Erythroblast (primary cell): ENCODE data around the gene THRB.

Source experiments
- GATA1 ChIP-seq: IDR thresholded peaks from 2 replicates; pipeline ENCODE4 v1.6.1; 2011; ENCODE audit warnings: low read depth, mild to moderate bottlenecking, control low read depth, low read length, moderate library complexity
- POLR2A ChIP-seq: IDR thresholded peaks from 2 replicates; pipeline ENCODE4 v1.6.1; 2011; ENCODE audit warnings: mild to moderate bottlenecking, low read length

DNA sequence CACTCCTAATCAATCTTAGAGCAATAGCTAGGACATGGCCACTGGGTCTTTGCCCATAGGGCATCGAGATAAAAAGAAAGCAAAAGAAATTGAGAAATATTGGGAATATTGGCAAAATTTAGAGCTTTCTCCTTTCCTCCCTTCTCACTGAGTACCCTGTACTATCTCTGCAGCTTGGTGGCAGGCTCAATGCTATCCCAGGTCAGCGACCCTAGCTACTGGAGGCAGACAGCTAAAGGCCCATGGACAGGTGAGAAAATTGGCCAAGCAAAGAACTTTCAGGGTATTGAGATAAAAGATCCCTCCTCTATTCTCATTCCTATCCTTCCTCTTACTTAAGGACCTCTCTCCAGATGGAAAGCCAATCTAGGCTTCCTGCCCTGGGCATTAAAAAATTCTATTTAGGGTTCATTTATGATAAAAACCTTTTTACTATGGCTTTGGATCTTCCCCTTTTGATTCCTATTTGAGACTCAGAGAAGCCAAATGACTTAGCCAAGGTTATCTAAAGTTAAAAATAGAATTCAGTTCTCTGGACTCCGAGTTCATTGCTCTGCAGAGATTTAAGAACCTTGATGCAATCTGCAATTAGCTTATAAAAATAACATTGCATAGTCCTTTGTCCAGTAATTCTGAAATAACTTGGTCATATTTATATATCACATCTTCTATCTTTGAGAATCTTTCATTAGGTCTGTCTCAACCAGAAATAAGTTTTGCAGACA, 75.4 kb downstream of the THRB start:
- TF ChIP-seq POLR2A, result no peak
- no peak for TF ChIP-seq GATA1
